Measurements from ENCODE around the gene FOSB.

DNA sequence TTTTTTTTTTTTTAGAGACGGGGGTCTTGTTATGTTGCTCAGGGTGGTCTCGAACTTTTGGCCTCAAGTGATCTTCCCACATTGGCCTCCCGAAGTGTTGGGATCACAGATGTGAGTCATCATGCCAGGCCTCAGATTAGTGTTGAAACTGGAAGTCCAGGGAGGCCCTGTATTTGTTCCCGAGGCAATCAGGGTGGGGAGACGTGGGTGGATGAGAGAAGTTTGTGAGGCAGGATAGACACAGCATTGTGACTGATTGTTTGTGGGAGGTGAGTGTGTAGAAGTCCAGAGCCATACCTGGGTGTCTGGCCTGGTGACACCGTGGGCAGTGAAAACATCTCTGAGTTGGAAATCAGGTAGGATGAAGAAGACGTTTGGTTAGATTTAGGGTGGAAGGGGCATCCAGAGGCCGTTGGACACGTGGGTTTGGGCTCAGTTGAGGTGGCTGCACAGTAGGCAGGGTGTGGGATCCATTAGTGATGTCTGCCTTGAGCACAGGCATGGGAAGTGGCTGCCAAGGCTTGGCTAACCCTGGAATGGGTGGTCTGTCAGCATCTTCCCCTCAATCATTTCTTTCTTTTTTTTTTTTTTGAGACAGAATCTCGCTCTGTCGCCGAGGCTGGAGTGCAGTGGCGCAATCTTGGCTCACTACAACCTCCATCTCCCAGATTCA lies 16.6 kb downstream of the FOSB start:
- TF ChIP-seq FOXM1 (IDR thresholded peaks at IDR 0.05; ENCODE audit: borderline replicate concordance, low read depth) (no peak), USF1 (IDR thresholded peaks at IDR 0.05) (no peak), ZBTB7A (IDR thresholded peaks at IDR 0.05; ENCODE audit: low read depth) (no peak), NFIC (IDR thresholded peaks at IDR 0.05) (no peak), EGR1 (IDR thresholded peaks at IDR 0.05) (no peak), TAF1 (IDR thresholded peaks at IDR 0.05; ENCODE audit: low read depth) (no peak), MAX (IDR thresholded peaks at IDR 0.05) (no peak)
